Effector memory CD4-positive, alpha-beta T cell (primary cell): Measurements from ENCODE around the gene ISM1.

Experiments
- DNase-seq, 3 donors: peaks; one replicate each; pipeline ENCODE4 v3.0.0-alpha.2; 2020
- H3K27ac ChIP-seq: 2 replicates; pipeline ENCODE4 v1.7.0; 2013; ENCODE audit warnings: mild to moderate bottlenecking, low read length, moderate library complexity; ENCODE audit not compliant: insufficient read depth, poor library complexity, severe bottlenecking
- H3K27me3 ChIP-seq: replicated peaks from 2 replicates; pipeline ENCODE4 v1.7.0; 2013; ENCODE audit warnings: mild to moderate bottlenecking, low read length; ENCODE audit not compliant: insufficient read depth, control insufficient read depth, poor library complexity, severe bottlenecking
- H3K36me3 ChIP-seq: 2 replicates; pipeline ENCODE4 v1.7.0; 2013; ENCODE audit warnings: mild to moderate bottlenecking, low read length, moderate library complexity; ENCODE audit not compliant: control insufficient read depth, insufficient read depth
- H3K4me1 ChIP-seq: 2 replicates; pipeline ENCODE4 v1.7.0; 2013; ENCODE audit warnings: low read length, mild to moderate bottlenecking; ENCODE audit not compliant: control insufficient read depth, insufficient read depth, poor library complexity, severe bottlenecking
- H3K4me3 ChIP-seq: 2 replicates; pipeline ENCODE4 v1.7.0; 2013; ENCODE audit warnings: low read length, low read depth, mild to moderate bottlenecking; ENCODE audit not compliant: insufficient read depth, poor library complexity, severe bottlenecking
- H3K9me3 ChIP-seq: 2 replicates; pipeline ENCODE4 v1.7.0; 2013; ENCODE audit warnings: mild to moderate bottlenecking, low read length, moderate library complexity; ENCODE audit not compliant: control insufficient read depth

Gene ISM1

DNA sequence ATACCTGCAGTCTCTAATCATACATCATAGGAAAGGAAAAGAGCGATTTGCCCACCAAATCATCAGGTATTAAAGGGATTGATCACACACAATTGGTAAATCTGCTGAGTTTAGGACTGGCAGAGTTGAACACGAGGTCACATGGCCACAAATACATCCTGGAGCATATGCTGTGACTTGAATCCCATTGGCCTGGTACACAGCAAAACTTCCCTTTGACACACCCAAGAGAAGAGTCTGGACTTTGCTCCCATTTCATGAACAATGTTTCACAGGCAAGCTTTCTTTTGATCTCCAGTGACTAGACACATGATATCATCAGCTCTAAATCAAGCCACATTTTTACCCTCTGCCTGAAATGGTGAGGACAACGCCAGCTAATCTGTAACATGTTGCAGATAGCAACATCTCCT, 117.9 kb downstream of the ISM1 start:
- no peak for DNase-seq
- H3K27ac ChIP-seq: no peak overlapping the region
- no peaks in the 10 kb centered on the region for H3K9me3 ChIP-seq
- H3K4me3 ChIP-seq: no peak overlapping the region
- H3K4me1 ChIP-seq: no peaks in the 10 kb centered on the region
- no peaks in the 10 kb centered on the region for H3K27me3 ChIP-seq
- H3K36me3 ChIP-seq: no peaks in the 10 kb centered on the region

DNA sequence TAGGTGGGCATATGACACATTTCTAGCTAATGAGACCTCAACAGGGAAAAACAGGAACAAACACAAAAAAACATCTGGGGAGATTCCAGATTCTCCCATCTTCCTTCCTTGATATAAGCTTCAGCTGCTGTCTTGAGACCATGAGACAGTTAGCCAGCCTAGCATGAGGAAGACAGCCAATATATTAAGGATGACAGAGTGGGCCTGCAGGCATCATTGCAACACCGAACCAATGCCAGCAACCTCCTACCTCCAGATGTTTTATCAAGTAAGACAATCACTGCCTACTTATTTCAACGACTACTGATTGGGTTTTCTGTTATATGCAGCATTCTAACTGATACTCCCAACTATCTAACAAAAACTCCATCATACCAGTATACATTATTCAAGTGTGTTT, 119.0 kb downstream of the ISM1 start:
- Histone ChIP-seq H3K4me3 (no peak overlapping the region), H3K27ac (no peak overlapping the region), H3K9me3 (no peaks in the 10 kb centered on the region), H3K27me3 (no peaks in the 10 kb centered on the region), H3K4me1 (no peaks in the 10 kb centered on the region), H3K36me3 (no peaks in the 10 kb centered on the region)
- no peak for DNase-seq

DNA sequence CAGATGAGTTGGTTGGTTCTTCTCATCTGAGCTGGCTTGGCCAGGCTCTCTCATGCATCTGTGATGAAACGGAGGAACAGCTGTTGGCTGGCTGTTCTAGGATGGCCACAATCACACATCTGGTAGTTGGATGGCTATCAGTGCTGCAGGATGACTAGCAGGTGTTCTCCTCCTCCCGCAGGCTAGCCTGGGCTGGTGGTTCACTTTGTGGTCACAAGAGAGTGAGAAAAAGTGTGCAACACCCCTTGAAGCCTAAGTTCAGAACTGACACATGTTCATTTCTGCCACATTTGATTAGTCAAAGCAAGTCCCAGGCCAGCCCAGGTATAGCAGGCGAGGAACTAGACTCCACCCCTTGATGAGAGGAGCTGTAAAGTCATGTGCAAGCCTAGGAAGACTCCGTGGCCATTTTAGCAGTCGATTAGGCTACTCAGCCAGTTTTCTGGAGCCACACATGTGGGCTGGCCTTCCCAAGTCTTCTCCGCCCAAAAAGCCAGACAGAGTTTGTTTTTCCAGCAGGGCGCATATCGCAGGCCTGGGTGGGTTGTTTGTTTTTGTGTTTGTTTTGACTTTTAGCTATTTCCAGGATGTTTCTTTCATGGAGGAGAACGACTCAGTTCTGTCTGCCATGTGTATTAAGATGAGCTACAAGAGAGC, 120.8 kb downstream of the ISM1 start:
- no peak for DNase-seq
- Histone ChIP-seq H3K9me3 (no peaks in the 10 kb centered on the region), H3K36me3 (no peaks in the 10 kb centered on the region), H3K27me3 (no peaks in the 10 kb centered on the region), H3K27ac (no peak overlapping the region), H3K4me1 (no peaks in the 10 kb centered on the region), H3K4me3 (no peak overlapping the region)

DNA sequence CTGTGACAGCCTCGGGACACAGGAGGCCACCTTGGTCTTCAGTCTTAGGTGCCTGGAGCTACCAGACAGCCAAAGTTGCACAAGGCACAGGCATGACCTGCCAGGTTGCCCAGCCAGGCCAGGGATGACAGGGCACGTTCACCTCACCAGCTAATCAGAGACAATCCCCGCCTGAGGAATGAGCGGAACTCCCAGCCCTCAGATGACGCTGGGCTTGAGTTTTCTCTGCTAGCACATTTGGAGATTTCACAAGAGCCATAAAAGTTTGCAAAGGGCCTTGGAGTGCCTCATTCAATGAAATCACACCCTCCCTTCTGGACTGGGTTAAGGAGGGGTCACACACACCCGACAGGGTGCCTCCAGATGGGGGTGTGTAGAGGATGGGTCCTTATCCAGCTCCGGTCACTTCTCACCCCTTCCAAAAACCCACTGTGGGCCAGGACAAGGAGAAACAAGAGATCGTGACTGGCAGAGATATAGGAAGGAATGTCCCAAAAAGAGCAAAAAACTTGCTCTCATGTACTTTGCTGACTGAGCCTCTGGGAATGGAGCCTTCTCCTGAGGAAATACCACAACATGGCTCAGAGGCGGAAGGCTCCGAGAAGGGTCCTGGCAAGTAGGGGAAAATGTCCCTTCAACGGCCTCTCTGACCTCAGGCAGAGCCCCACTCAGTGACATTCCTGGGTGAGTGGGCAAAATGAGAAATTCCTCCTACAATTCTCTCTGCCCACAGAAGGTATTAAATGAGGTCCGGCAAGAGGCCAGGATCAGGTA, 121.6 kb downstream of the ISM1 start:
- Histone ChIP-seq H3K27ac (no peak overlapping the region), H3K4me1 (no peaks in the 10 kb centered on the region), H3K36me3 (no peaks in the 10 kb centered on the region), H3K4me3 (no peak overlapping the region), H3K9me3 (no peaks in the 10 kb centered on the region), H3K27me3 (no peaks in the 10 kb centered on the region)
- DNase-seq: no peak

DNA sequence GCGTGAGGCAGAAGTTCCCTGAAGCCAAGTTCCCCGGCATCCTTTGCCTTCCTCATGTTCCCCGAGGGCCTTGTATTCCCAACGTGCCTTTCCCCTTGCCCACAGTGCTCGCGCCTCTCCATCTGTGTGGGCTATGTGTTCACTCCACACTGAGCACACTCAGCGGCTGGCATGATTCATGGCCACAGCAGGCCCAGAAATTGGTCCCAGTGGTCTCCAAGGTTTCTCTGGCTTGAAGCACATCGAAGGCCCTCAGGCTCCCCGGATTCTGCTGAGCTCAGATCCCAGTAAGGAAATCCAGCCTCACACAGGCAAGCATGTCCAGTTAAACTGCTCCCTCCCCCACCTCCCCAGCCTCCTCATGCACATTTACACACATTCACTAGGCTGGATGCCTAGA, 123.6 kb downstream of the ISM1 start:
- Histone ChIP-seq H3K4me3 (no peak overlapping the region), H3K27ac (no peak overlapping the region), H3K4me1 (no peaks in the 10 kb centered on the region), H3K36me3 (no peaks in the 10 kb centered on the region), H3K9me3 (no peaks in the 10 kb centered on the region), H3K27me3 (no peaks in the 10 kb centered on the region)
- DNase-seq: no peak

DNA sequence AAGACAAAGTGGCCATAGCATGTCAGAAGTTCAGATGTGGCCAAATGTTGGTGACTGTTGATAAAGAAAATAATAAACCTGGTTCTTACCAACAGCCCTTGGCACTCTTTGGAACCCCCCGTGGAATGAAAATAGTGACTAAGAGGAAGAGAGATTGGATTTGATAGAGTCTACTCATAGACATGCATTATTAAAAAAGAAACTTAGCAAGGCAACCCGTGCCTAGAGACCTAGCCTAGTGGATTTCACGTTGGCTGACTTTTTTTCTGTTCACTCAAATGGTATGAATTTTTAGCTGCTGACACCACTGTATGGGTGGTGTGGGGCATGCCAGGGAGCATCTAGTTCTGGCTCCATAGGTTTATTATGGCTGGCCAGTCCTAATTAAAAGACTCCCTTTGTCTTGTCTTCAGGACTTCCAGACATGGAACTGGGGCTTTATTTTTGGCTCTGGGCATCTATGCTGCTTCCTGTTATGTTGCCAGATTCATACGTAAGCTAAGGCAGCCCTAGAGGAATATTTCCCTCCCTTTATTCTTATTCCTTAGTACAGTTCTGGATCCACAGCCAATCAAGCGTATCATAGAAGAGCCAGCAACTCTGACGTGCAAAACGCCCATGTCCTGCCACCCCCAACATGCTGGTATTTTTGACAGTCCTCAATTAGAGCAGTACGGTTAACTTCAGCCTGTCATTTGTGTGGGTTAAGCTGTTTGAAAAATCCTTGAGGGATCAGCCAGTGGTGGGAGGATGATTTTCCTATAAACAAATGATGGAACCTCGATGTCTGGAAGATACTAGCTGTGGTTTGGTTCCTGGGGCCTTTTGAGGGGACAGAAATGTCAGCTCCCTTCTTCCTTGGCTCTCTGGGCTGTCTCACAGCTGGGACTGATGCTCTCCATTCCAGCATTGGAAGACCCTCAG, 127.5 kb downstream of the ISM1 start:
- Histone ChIP-seq H3K4me1 (no peaks in the 10 kb centered on the region), H3K36me3 (no peaks in the 10 kb centered on the region), H3K9me3 (no peaks in the 10 kb centered on the region), H3K27ac (no peak overlapping the region), H3K4me3 (no peak overlapping the region), H3K27me3 (no peaks in the 10 kb centered on the region)
- DNase-seq: no peak

DNA sequence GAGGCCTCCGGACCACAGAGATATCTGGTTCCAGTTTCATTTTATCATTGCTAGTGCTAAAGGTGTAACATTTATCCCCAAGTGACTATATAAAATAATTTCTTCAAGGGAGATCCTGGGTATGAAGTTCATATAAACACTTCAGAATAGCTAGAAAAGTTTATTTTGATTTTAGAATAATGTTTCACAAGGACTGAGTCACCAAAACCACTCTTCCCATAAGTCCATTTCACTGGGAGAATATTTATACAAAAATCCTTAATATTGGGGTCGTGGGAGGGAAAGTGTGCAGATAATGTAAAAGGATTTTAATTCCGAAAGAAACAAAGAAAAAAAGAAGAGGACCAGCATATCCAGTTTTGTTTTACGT, 128.1 kb downstream of the ISM1 start:
- no peaks in the 10 kb centered on the region for H3K27me3 ChIP-seq
- H3K4me1 ChIP-seq: no peaks in the 10 kb centered on the region
- H3K36me3 ChIP-seq: no peaks in the 10 kb centered on the region
- DNase-seq: no peak
- no peak overlapping the region for H3K27ac ChIP-seq
- no peak overlapping the region for H3K4me3 ChIP-seq
- no peaks in the 10 kb centered on the region for H3K9me3 ChIP-seq
